ENCODE data around the gene IL17A. TPM values are rescaled to one million over a fixed set of nuclear protein-coding genes. Genes with fewer than 3 reads are reported as not detected.
"Not testable (repeated sequence)": the region's sequence is repeated elsewhere in the genome, so short reads cannot be mapped to it uniquely, and the experiment has no call there.

The IL17A gene
- total RNA-seq, 1 experiment from 2014 or later, result not detected

DNA sequence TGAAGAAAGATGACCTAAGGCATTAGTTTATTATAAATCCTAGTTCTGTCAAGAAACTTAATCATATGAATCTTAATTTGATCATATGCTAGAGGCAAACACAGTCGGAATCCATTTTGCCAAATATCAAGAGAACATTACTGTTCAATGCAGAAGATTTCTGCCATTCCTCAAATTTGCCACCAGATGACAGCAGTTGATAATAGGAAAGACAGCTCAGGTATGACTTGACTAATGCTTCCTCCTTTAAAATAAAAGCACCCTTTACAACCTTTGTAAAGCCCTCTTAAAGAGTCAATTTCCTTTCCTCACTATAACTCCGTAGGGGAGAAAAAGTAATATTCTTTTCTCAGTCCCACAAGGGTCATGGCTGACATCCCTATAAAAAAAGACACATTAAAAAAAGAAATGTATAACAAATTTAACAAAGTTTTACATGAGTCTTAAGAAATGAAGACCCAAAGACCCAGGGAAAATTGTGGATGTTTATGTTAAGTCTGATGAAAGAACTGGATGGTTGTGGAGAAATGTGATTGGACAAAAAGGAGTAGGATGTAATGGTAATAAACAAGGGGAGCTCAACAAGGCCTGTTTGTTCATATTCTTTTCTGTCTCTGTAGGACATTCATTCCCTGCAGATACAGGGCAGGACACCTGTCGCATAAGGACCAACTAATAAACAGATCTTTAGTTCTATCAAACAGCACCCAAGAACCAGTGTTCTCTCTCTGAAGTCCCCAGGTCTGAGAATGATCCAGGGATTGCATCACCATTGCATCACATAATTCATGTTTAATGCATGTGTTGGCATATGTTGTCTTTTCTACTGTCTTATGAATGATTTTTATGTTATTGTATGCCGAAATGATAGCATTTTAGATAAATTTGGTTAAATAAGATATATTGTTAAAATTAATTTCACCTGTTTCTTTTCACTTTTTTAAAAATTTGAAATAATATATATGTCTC, 23.0 kb upstream of the IL17A start:
- DNase-seq (ENCODE audit: low read depth), result peak; percentile 44

DNA sequence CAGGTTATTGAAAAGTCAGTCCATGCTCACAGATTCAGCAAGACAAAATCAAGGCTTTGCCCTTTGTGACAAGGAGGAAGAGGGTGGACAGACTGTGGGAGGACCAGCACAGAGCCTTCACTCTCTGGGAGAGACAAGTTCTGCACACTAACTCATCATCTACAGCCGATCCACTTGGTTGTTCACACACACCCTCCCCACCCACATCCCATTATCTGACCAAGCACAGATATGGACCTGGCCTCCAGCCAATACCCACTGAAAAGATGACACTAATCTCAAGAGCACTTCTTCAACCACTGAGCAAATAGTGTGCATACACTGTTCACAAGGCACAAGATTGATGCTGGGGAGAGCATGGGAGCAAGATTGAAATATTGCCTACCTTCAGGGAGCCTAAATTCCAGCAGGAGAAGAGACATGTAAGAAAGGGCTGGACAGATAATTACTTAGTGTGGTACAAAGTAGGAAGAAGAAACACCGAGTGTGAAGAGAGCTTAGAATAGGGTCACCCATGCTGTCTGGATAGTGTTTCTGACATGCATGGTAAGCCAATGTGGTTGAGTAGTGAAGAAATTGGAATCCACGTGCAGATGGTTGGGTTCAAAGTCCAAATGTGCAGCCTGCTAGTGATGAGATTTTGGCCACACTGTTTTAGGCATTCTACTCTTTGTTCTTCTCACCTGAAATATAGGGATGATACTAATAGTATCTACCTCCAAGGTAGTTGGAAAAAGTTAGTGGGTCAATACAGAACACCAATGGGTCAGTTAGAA, 21.7 kb upstream of the IL17A start:
- no peak for DNase-seq (ENCODE audit: low read depth)

DNA sequence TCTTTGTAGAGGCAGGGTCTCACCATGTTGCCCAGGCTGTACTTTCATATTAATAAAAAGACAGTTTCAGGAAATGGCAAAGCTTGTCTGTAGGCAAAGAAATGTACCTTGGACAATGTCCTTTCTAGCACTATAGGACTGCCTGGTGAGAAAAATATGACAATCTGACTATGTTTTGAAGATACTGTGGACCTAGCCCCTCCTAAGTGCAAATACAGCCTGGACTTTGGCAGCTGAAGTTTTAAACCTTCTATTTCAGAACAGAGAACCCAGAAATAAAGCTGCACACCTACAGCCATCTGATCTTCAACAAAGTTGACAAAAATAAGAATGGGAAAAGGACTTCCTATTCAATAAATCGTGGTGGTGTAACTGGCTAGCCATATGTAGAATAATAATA, 18.9 kb upstream of the IL17A start:
- no peak for DNase-seq (ENCODE audit: low read depth)

DNA sequence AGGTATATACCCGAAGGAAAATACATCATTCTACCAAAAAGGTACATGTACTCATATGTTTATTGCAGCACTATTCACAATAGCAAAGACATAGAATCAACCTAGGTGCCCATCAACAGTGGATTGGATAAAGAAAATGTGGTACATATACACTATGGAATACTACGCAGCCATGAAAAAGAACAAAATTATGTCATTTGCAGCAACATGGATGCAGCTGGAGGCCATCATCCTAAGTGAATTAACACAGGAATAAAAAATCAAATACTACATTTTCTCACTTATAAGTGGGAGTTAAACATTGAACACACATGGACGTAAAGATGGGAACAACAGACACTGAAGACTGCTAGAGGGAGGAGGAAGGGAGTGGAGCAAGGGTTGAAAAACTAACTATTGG, 17.8 kb upstream of the IL17A start:
- DNase-seq (ENCODE audit: low read depth), result not testable (repeated sequence)

DNA sequence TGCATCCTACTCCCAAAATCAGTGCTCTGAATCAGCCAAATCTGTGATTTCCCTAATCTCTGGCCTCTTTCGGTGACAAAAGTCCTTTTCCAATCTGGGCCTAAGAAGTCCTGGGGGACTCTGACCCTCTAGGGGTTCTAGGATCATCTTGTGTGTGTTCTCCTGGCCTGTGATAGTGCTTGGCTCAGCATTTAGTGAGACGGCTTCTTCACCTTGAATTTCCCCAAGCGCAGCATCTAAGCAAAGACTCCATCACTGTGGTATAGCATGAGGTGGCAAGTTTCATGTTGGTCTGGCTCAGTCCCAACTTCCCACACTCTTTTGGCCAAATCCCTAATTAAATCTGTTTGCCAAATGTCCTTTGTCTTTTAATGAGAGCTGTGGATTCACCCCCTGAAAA, 12.1 kb upstream of the IL17A start:
- no peak for DNase-seq (ENCODE audit: low read depth)

DNA sequence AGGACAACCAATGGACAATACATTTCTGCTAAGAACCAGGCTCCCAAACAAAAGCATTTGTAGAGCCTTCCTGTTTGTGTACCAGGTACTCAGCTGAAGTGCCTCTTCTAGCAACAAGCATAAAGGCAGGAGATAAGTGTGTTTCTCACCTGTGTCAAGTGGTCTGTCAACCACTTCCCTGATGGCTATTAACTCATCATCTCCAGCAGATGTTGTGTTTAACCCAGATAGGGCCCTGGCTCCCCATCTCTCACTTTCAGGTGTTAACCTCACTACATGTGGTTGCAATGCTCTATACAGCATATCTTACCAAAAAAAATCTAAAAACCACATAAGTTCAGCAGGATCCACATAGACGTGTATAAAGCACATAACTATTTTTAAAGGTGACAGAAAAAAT, 9.6 kb upstream of the IL17A start:
- no peak for DNase-seq (ENCODE audit: low read depth)

GRCh38 chr6:52177961-52178360, 8.2 kb upstream of the IL17A start:
- no peak for DNase-seq (ENCODE audit: low read depth)

GRCh38 chr6:52180787-52181558, 5.2 kb upstream of the IL17A start:
- DNase-seq (ENCODE audit: low read depth), result no peak

GRCh38 chr6:52183131-52183713, 3.0 kb upstream of the IL17A start:
- peak; percentile 24 for DNase-seq (ENCODE audit: low read depth)

GRCh38 chr6:52186480-52186879, 305 bp downstream of the IL17A start:
- DNase-seq (ENCODE audit: low read depth), result no peak

DNA sequence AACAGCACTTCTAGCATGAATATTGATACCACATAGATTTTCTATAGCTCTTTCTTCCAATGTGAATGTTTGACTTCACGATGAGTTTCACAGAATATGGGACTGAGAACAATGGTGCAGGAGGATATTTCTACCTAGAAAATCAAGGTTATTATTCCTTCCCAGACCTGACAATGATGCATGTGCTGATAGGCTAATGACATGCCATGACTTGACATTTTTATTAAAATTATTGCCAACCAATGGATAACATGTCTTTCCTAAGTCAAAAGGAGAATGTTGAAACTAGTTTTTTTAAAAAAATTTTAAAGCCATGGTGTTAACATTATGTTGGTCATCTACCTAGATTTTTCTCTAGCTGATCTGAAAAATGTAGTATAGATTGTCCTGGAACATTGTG, 923 bp downstream of the IL17A start:
- DNase-seq (ENCODE audit: low read depth), result no peak

DNA sequence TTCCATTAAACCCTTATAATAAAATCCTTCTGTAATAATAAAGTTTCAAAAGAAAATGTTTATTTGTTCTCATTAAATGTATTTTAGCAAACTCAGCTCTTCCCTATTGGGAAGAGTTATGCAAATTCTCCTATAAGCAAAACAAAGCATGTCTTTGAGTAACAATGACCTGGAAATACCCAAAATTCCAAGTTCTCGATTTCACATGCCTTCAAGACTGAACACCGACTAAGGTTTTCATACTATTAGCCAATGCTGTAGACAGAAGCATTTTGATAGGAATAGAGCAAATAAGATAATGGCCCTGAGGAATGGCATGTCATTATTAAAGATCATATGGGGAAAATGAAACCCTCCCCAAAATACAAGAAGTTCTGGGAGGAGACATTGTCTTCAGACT, 3.8 kb downstream of the IL17A start:
- no peak for DNase-seq (ENCODE audit: low read depth)

- no peak for DNase-seq (ENCODE audit: low read depth)
These were observed 4.2 kb downstream of the IL17A start for GRCh38 chr6:52190409-52190808.

DNA sequence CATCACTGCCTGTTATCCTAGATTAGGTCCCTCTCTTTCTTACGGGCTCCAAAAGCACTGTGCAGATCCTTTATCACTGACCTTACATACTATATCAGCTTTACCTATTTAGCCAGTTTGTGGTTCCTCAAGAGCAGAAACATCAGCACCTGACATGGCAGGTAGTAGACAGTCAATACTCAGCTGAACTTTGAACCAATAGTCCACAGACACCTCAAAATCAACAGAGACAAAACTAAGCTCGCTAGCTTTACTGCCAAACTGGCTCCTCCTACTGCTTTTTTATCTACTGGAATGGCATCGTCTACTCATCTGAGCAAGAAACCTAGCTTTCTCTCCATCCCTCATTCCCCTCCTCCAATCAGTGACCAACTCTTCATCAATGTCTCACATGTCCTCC, 5.6 kb downstream of the IL17A start:
- no peak for DNase-seq (ENCODE audit: low read depth)

DNA sequence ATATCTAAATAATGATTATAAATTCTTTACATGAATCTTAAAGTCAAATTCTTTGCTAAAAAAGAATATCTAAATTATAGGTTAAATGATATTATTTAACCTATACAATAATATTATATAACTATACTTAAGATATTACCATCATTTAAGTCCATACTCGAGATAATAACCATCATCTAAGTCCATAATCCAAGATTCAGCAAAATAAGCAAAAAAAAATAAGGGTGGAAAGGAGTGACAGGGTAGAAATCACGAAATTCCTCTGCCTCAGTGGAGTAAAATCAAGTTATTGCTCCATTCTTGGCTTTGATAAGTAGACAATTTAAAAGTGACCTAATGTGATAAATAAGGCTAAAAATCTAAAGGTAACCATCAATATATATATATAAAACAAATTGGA, 9.7 kb downstream of the IL17A start:
- no peak for DNase-seq (ENCODE audit: low read depth)

DNA sequence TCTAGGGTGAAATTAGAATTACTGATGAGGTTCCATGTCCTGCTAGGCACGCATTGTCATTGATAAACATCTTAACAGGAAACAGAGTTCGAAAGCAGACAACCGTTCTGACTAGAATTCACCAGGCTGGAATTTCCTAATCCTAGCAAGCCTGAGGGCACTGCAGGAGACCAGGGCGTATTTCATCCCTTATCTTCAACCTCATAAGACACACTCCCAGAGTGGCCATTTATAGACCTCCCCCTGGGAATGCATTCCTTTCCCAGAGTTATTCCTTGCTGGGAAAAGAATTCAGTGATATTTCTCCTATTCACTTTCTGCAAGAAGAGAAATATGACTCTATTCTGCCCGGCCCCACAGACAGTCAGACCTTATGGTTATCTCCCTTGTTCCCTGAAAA, 13.9 kb downstream of the IL17A start:
- DNase-seq (ENCODE audit: low read depth), result not testable (repeated sequence)

DNA sequence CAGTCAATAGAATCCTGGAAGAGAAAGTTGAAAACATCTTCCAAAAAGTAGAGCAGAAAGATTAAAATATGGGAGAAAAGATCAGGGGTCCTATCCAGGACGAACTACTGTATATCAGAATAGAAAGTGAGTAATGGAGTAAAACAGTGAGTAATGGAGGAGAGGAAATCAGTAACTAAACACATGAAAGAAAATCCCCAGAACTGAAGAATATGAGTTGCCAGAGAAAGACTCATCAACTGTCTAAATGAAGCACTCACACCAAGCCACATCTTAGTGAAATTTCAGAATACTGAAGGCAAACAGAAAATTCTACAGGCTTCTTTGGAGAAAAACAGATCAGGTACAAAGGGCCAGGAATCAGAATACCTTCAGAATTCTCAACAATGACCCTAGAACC, 14.9 kb downstream of the IL17A start:
- no peak for DNase-seq (ENCODE audit: low read depth)

GRCh38 chr6:52201493-52201892, 15.3 kb downstream of the IL17A start:
- DNase-seq (ENCODE audit: low read depth), result no peak

DNA sequence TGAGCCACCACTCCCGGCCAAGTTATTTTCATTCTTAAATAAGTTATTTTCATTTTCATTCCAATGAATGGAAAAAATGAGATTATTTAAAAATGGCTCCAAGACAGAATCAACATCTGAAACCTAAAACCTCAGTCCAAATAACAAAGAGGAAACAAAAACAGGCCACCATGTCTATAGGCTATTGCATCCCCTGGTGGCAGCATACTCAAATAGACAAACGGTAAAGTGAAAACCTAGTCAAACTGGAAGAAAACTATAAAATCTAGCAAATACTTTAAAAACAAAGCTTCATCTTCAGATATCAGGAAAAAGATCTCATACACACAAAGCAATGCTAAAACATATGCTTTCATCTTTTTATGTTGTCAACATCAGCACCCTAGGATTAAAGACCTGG, 20.9 kb downstream of the IL17A start:
- DNase-seq (ENCODE audit: low read depth), result no peak

GRCh38 chr6:52208612-52209011, 22.4 kb downstream of the IL17A start:
- no peak for DNase-seq (ENCODE audit: low read depth)

DNA sequence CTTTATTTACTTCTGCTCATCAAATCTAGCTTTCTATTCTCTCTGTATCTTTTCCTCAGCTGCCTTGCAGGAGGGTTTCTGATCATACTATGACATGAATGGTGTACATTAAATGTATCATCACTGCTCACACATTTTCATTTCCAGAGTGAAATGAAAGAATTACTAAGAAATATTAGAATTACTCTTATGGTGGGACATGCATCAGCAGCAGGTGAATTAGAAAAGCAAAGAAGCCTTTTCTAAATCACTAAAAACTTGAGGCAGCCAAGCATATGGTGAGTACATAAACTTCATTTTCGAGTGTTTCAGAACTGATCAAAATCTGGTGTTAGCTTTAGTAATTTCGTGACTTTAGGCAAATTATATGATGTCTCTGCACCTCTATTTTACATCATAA, 23.6 kb downstream of the IL17A start:
- no peak for DNase-seq (ENCODE audit: low read depth)

DNA sequence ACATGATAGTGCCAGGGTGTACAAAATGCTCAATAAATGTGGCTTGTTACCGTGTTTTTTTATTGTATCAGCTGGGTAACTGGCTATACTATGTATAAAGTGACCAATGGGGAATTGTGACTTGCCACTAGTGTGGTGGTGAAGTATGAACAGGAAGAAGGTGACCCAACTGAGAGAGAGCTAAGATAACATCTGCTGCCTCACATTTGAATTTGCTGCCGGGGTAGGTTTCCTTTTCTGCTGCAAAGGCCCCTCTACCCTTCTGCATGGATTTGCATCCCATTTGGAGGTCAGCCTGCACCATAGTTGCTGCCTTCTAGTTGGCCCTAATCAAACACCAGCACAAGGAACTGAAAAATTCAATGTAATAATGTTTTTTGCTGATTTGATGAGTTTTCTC, 24.1 kb downstream of the IL17A start:
- no peak for DNase-seq (ENCODE audit: low read depth)

All from LHCN-M2 (cell line).